ENCODE results near the gene UMAD1.

Gene UMAD1

GRCh38 chr7:7808156-7808555 is 167.6 kb downstream of the UMAD1 start:
- DNase-seq (ENCODE audit: low read depth): peak; percentile 64
- no peak overlapping the region for H3K4me3 ChIP-seq (ENCODE audit: low read depth, low read length)
- TF ChIP-seq CTCF (IDR thresholded peaks at IDR 0.05; ENCODE audit: control insufficient read depth, extremely low read depth, insufficient read depth): no peak

- peak; percentile 62 for DNase-seq (ENCODE audit: low read depth)
- TF ChIP-seq CTCF (IDR thresholded peaks at IDR 0.05; ENCODE audit: control insufficient read depth, extremely low read depth, insufficient read depth): no peak
- no peak overlapping the region for H3K4me3 ChIP-seq (ENCODE audit: low read depth, low read length)
Observed at GRCh38 chr7:7808626-7809025, 168.1 kb downstream of the UMAD1 start.

- no peak for TF ChIP-seq CTCF (IDR thresholded peaks at IDR 0.05; ENCODE audit: control insufficient read depth, extremely low read depth, insufficient read depth)
- no peak for DNase-seq (ENCODE audit: low read depth)
- no peak overlapping the region for H3K4me3 ChIP-seq (ENCODE audit: low read depth, low read length)
Observed at GRCh38 chr7:7810380-7810779, 169.8 kb downstream of the UMAD1 start.

- H3K4me3 ChIP-seq (ENCODE audit: low read depth, low read length): no peak overlapping the region
- TF ChIP-seq CTCF (IDR thresholded peaks at IDR 0.05; ENCODE audit: control insufficient read depth, extremely low read depth, insufficient read depth): no peak
- DNase-seq (ENCODE audit: low read depth): no peak
Observed at GRCh38 chr7:7810826-7811225, 170.3 kb downstream of the UMAD1 start.

GRCh38 chr7:7812112-7812511 is 171.6 kb downstream of the UMAD1 start:
- no peak for TF ChIP-seq CTCF (IDR thresholded peaks at IDR 0.05; ENCODE audit: control insufficient read depth, extremely low read depth, insufficient read depth)
- no peak overlapping the region for H3K4me3 ChIP-seq (ENCODE audit: low read depth, low read length)
- DNase-seq (ENCODE audit: low read depth): peak; percentile 54

- no peak overlapping the region for H3K4me3 ChIP-seq (ENCODE audit: low read depth, low read length)
- TF ChIP-seq CTCF (IDR thresholded peaks at IDR 0.05; ENCODE audit: control insufficient read depth, extremely low read depth, insufficient read depth): no peak
Observed at GRCh38 chr7:7815395-7815794, 174.8 kb downstream of the UMAD1 start.

GRCh38 chr7:7816084-7816483 is 175.5 kb downstream of the UMAD1 start:
- no peak for TF ChIP-seq CTCF (IDR thresholded peaks at IDR 0.05; ENCODE audit: control insufficient read depth, extremely low read depth, insufficient read depth)
- no peak overlapping the region for H3K4me3 ChIP-seq (ENCODE audit: low read depth, low read length)
- DNase-seq (ENCODE audit: low read depth): no peak

More at GRCh38 chr7:7815395-7815794, 174.8 kb downstream of the UMAD1 start:
- DNase-seq (ENCODE audit: low read depth): no peak

Measured in LNCaP clone FGC (cell line).